Right renal pelvis (tissue), 4 donors: ENCODE data around the gene SLN. TPM values are rescaled to one million over a fixed set of nuclear protein-coding genes. Genes with fewer than 3 reads are reported as not detected.

Source experiments
- DNase-seq, 4 donors: peaks; one replicate each; pipeline ENCODE4 v3.0.0-alpha.2; 2013; ENCODE audit warnings: low read depth in 4 of 4, low spot score in 3 of 4, missing footprints in 1 of 4
- polyA plus RNA-seq, 4 donors: library from polyadenylated mRNA; unstranded; fragments of 120-200 nt; gene quantifications; one replicate each; pipeline ENCODE4 v1.2.1, GENCODE V29; 2013; ENCODE audit not compliant: insufficient read length in 4 of 4

SLN gene
- polyA plus RNA-seq, 4 donors, result 0.22 to 0.41 (median 0.30) TPM

DNA sequence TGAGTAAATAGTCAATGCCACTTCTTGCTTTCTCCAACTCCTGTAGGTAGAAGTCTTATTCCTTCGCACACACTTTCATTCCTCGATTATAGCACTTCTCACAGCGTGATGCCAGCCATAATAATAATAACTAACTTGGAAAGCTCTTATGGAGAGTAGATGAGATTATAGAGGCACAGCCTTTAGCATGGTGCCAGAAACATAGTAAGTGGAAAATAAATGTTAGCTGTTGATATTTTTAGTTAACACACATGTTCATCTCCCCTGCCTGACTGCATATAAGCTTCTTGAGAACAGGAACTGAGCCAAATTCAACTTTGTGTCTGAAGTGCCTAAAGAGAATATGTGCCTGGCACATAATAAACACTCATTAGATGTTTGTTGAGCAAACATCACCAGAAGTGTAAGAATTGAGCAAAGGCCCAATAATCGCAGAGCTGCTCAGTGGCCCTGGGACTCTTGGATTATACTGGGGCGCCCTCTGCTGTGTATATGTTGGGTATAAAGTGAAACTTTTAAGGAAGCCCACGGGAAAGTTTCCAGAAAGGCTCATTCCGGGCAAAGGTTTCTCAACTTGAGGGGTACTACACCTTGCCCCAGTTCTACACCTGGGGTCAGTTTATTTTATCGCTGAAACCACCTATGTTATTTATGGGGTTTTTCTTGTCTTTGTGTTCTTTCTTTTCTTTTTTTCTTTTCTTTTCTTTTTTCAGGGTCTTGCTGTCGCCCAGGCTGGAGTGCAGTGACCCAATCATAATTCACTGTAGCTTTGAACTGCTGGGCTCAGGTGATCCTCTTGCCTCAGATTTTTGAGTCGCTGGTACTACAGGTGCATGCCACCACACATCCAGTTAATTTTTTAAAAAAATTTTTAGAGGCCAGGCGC is 22.3 kb downstream of the SLN start:
- DNase-seq, result peak; percentile 37 to 59 (median 46)

DNA sequence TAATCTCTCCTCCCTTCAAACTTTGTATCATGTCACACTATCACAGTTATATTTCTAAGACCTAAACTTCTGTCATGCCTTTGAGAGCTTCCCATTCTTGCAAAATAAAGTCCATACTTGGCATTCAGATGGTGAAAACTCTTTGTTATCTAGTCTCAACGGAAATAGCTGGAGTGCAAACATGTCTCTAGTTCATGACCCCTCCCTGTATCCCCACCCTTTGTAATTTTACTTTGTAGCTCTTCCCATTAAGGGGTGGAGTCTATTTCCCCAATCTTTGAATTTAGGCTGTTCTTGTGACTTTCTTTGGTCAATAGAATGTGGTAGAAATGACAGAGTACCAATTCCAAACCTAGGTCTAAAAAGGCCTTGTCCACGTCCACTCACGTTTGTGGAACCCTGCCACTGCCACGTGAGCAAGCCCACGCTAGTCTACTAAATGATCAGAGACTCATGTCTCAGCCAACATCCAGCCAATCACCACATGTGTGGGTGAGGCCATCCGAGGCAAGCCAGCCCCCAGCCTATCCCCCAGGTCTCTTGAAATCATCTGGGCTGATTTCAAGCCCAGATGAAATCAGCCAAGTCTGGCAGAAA is 23.4 kb downstream of the SLN start:
- no peak for DNase-seq

DNA sequence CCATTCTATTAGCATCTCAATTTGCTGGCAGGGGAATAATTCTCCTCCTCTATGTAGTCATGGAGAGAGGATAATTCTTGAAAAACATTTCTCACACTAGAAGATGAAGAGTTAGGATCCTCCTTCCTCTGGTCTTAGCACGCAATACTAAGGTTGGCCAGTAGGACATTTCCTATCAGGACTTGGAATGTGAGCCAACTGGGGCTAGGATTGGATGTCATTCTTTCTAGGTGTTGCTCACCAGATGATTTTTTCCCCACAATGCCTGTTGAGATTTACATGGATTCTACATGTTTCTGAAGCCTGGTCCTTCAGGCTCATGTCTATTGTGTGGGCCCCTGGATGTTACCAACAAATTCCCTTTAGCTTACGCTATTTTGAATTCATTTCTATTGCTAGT is 28.0 kb downstream of the SLN start:
- DNase-seq, result no peak

DNA sequence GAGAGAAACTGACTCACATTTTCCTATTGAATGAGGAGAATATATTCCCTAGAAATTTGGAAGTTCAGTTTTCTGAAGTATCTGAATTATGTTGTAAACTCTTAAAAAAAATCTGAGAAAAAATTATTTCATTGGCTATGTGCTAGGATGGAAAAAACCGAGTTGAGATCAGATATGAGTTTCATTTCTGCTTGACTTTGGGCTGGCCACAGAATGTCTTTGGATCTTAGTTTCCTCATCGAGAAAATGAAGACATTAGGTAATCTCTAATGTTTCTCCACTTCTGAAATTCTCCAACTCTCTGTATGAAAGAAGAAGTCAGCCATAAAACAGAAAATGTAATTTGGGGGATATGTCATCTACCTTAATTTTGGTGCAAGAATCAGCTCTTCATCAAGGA is 28.8 kb downstream of the SLN start:
- DNase-seq, result no peak

DNA sequence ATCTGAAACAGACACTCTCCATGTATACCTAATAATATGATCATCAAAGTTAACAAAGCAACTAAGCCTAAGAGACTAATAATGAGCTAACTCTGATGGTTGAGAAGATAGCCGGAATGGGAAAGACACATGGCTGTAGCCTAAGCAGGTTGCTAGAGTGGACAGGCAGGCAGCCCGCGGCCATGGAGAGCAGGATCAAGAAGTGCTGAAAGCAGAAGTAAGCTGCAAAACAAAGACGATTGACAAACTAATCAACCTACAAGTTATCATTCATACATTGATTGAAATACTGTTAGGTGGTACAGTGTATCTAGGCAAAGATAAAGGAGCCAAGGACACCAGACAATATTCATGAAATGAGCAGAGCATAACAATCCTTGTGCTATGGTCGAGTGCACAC is 29.3 kb downstream of the SLN start:
- no peak for DNase-seq

DNA sequence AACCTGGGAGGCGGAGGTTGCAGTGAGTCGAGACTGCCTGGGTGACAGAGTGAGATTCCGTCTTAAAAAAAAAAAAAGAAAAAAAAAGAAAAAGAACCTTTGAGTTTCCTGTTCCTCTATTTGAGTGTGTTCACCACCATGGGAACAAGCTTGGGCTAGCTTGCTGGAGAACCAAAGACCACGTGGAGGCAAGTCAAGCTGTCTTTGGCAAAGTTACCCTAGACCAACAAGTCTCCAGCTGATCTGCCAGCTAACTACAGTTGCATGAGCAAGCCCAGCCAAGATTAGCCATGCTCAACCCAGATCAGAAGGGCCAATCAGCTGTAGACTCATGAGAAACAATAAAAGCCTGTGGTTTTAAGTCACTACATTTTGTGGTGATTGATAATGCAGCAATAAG is 29.7 kb downstream of the SLN start:
- DNase-seq, result no peak

DNA sequence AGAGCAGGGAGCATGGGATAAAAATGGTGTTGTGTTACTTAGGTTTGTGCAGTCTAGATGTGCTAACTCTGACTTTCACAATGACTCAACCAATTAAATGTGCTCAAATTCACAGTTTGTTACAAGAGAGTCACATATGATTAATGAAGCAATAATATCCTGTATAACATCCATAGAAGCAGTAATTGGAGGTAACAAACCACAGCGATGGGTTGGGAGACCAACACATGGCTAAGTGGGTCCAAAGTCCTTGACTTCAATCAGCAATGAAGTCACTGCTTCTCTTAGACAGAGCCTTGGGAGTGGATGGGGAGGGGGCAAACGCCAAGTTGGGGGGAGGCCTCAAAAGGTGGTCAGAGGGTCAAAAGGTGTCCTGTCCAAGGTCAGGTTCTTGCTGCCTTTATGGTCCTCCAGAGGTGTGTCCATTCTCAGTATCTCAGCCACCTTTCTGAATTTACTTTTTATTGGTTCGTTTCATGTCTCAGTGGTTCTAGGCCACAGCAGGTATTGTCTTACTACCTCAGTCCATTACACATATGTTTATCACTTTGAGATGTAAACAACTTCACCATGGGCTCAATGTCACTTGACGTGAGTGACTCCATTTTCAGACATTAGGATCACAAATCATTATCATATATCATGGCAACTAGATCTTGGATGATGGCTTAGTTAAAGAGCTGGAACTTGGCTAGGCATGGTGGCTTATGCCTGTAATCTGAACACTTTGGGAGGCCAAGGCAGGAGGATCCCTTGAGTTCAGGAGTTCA is 32.4 kb downstream of the SLN start:
- no peak for DNase-seq

DNA sequence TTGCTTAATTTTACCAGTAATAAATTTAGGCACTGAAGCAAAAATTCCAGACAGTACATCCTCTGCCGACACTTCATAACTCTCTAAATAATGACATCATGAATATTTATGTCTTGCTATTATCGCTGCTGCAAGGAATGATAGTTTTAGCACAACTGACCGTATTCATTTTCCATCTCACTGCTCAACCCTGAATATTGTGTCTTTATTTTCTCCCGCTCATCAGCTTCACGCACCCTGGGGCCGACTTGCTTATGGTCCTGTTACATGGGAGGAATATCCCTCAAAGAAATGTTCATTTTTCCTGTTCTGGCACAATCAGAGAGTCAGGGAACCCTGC is 33.3 kb downstream of the SLN start:
- no peak for DNase-seq

DNA sequence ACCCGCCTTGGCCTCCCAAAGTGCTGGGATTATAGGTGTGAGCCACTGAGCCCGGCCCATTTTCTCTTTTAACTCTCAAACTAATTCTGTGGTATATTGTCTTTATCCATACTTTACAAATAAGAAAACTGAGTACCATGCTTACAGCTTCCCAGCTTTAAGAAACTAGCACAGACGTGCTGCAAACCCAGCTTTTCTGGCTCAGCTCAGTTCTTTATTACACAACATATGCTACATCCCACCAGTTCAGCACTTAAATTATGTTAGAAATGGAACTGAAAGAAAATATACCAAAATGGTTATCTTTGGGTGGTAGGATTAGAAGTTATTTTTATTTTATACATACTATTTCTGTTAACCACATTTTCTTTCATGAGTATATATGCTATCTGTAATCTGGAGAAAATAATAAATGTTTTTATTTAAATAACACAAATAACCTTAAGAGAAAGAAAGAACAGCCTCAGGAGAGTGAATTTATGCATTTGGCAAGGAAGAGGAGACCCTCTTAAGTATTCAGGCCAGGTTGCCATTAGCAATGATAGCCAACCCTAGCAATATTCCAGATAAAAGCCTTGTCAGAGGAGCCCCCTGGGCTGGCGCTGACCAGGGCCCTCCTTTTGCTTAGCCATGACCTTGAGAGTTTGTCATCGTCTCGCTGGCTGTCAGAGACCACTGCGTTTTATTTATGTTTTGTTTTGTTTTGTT is 33.8 kb downstream of the SLN start:
- no peak for DNase-seq

DNA sequence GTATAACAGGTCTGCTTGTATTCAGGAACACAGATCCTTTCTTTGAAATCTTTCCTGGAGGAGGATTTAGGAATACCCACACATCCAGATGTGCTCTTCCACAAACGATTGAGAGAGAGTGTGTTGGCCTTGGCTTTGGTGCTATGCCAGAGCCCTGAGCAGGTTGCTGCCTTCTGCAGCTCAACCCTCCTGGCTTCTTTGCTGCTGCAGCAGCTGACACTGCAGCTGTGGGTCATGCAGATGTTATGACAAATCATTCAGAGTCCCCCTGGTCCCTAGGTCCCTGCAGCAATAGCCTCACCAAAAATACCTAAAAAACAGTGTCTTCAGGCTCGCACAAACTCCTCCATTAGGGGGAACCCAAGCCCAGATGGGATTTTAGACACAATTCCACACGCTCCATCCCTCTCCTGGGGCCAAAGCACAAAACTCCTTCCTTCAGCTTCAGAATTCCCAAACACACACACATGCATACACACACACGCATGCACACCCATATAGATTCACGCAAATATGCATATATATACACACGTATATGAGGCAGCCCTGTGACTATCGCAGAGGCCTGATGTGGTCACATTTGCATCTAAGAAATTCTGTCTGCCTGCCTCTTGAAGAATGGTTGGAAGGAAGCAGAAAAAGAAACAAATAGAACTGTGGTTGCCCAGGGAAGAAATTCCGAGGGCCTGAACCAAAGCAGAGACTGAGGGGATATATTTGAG is 35.4 kb downstream of the SLN start:
- no peak for DNase-seq

DNA sequence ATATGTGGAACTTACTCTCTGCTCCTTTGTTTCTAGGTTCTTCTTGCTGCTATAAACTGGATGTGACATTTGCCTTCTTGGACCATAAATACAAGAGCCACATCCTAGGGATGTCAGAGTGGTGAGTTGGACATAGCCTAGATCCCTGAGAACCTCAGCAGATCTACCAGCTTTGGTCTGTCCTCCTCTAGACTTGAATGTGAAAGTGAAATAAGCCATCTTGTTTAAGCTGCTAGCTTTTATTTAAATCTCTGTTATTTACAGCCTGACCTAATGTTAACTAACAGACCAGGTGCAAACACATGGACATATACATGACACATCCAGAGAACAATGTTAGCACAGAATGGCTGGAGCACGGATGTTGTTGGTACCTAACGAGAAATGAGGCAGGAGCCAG is 36.0 kb downstream of the SLN start:
- DNase-seq, result no peak

DNA sequence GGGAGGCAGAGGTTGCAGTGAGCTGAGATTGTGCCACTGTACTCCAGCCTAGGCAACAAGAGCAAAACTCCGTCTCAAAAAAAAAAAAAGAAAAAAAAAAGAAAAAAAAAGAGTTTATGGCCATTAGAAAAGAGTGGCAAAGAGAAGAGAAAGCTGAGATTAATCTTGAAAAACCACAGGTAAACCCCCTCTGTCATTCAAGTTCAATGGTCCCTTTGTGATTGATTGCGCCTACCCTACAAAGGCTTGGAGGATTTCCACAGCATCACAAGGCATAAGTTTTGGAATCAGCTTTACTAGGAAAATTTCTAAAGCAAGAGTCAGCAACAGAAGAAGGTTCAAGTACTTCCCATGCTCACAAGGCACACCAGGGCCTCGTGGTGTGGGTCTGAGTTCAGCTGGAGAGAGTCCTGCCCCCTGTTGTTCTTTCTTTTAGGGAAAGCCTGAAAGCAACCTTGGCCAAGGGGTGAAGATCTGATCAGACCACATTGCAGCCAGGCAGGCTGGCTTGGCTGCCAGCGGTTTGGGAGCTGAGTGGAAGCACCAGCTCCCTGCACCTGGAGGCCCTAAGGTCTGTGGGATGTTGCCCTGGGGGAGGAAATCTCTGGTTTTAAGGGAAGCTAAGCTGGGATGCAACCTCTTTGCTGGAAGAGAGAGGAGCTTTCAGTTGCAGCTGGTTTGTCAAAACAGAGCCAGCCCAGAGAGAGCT is 41.8 kb downstream of the SLN start:
- DNase-seq, result no peak

DNA sequence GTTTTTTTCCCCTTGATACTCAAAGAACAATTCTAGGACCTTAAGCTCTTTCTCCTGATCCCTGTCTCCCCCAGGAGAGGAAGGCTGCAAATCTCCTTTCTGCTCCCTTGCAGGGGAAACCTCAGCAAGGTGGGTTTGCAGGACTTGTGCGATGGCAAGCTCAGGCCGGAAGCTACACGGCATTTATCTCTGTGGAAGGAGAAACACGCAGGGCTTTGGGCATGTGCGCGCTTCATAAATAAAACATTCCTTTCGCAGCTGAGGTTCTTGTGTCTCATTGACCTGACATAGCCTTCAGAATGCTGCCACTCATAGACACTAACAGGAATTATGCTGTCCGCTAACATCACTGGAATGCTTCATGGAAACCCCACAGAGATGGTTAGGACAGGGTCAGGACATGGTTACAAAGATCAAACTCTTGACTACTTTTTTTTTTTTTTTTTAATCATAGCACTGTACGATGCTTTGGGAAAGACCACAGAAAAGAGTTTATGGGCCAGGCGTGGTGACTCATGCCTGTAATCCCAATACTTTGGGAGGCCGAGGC is 42.6 kb downstream of the SLN start:
- no peak for DNase-seq

DNA sequence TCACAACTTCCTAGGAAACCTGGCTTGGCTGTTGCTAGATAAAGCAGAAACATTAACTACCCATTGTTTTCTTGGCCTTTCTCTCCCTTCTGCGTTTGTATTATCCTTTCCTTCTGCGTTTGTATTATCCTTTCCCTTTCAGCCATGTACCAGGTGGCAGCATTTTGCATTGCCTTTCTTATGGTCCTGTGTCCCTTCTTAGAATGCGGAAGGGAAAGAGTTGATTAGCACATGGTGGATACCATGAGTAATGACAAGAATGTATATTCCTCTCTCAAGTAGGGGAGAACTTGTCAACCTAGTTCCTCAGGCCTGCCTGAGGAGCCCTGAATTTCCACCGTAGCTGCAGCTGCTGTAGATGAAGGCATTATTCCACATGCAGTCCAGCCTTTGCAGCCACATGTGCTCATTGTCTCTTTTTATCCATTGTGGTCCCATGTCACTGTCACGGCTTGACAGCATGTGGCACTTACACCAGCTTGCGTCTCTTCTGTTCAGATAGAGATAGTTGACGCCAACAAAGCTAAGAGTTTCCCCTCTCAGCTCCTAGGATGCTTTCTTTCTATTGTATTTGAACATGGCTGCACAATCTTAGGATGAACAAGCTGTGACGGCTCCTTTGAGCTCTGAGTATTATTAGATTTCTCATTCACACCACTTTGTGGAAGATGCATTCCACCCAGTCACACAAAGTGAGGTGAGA is 44.8 kb downstream of the SLN start:
- DNase-seq, result no peak

DNA sequence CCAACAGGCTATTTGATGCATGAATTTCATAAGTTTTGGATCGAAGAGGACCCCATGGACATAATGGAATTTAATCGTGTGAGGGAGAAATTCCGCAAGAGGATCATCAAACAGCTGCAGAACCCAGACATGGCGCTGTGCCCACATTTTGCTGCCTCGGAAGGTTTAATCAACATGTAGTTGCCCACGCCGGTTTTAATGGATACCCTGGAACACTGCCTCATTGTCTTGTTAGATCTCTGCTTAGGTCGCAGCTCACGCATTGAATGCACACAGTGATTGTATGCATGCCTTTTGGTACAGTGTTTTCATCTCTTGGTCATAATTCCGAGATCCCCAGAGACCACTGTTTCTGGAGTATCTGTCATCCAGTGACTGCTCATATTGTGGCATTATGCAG is 46.8 kb downstream of the SLN start:
- DNase-seq, result no peak

DNA sequence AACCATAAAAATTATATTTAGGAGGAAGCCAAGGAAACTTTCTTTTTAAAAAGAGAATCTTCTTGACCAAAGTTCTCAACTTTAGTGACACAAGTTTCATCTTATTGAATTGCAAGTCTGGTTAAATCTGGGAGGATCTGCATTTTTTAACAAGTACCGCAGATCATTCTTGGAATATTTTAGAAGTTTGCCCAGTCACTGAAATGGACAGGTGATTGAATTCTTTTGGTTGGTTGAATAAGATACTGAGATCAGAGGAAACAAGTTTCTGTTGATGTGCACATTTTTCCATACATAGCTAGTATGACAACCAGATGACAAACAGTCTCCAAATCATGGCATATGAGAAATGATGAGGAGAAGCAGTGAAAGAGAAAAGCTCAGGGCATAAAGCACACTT is 50.2 kb downstream of the SLN start:
- no peak for DNase-seq

DNA sequence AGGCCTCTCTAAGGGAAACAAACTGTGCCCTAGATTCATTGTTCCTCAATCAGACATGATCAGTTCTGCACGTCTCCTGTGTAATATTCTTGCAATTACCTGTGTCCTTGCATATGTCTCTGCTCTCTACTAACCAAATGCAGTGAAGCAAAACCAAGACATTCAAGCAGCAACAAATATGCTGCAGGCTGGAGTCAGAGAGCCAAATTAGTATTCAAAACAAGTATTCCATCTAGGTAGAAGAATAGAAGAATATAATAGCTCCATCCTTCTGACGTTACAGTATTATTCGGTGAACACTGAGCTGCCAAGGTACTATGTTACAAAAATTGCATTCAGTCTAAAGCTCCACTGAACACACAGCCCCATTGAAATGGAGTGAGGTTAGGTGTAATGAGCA is 51.8 kb downstream of the SLN start:
- no peak for DNase-seq

DNA sequence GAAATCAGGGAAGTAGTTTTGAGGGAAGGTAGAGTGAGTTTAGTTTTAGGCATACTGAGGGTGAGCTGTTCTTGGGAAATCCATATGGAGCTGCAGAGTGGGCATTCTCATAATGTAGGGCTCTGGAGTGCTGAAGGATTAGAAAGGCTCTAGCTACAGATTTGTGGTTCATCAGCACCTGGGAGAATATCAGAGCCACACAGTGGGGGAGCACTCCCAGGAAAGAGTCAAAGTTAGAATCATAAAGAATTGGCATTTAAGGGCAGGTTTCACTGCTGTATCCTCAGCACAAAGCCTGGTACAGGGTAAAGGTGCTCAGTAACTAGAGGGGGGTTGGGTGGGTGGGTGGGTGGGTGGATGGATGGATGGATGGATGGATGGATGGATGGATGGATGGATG is 52.5 kb downstream of the SLN start:
- no peak for DNase-seq
